Measurements from ENCODE around the gene PHYKPL.

PHYKPL gene

GRCh38 chr5:178213003-178213461, 19.6 kb downstream of the PHYKPL start:
- Mint-ChIP-seq H3K27ac (ENCODE audit: low read depth) (no peak overlapping the region), H3K4me3 (no peak overlapping the region), H3K27me3 (no peaks in the 10 kb centered on the region), H3K36me3 (ENCODE audit: insufficient read depth) (peaks cover 57% of the 10 kb centered on the region), H3K9me3 (no peaks in the 10 kb centered on the region), H3K4me1 (peaks cover 36% of the 10 kb centered on the region)
- ATAC-seq (replicated peaks; ENCODE audit: extremely low read depth, poor library complexity, severe bottlenecking) (no peak), DNase-seq (ENCODE audit: low spot score in 2 of 2) (no peak)

GRCh38 chr5:178212241-178213002, 20.2 kb downstream of the PHYKPL start:
- no peak for ATAC-seq (replicated peaks; ENCODE audit: extremely low read depth, poor library complexity, severe bottlenecking)

GRCh38 chr5:178211095-178212048, 21.2 kb downstream of the PHYKPL start:
- no peak overlapping the region for H3K4me3 Mint-ChIP-seq
- DNase-seq (ENCODE audit: low spot score in 2 of 2) = no peak
- H3K4me1 Mint-ChIP-seq = peaks cover 48% of the 10 kb centered on the region
- H3K27me3 Mint-ChIP-seq = no peaks in the 10 kb centered on the region
- no peak overlapping the region for H3K27ac Mint-ChIP-seq (ENCODE audit: low read depth)
- no peaks in the 10 kb centered on the region for H3K9me3 Mint-ChIP-seq
- ATAC-seq (replicated peaks; ENCODE audit: extremely low read depth, poor library complexity, severe bottlenecking) = no peak
- peaks cover 60% of the 10 kb centered on the region for H3K36me3 Mint-ChIP-seq (ENCODE audit: insufficient read depth)

More at GRCh38 chr5:178212241-178213002, 20.2 kb downstream of the PHYKPL start:
- no peak overlapping the region for H3K4me3 Mint-ChIP-seq
- H3K9me3 Mint-ChIP-seq = no peaks in the 10 kb centered on the region
- H3K4me1 Mint-ChIP-seq = peaks cover 41% of the 10 kb centered on the region
- DNase-seq (ENCODE audit: low spot score in 2 of 2) = no peak
- H3K36me3 Mint-ChIP-seq (ENCODE audit: insufficient read depth) = peaks cover 60% of the 10 kb centered on the region
- H3K27me3 Mint-ChIP-seq = no peaks in the 10 kb centered on the region
- H3K27ac Mint-ChIP-seq (ENCODE audit: low read depth) = no peak overlapping the region

- Mint-ChIP-seq H3K27me3 (no peaks in the 10 kb centered on the region), H3K9me3 (no peaks in the 10 kb centered on the region), H3K36me3 (ENCODE audit: insufficient read depth) (peaks cover 64% of the 10 kb centered on the region), H3K4me3 (no peak overlapping the region), H3K27ac (ENCODE audit: low read depth) (no peak overlapping the region), H3K4me1 (peaks cover 48% of the 10 kb centered on the region)
- ATAC-seq (replicated peaks; ENCODE audit: extremely low read depth, poor library complexity, severe bottlenecking) (no peak), DNase-seq (ENCODE audit: low spot score in 2 of 2) (no peak)
Measured at GRCh38 chr5:178210686-178211085, 21.9 kb downstream of the PHYKPL start.

GRCh38 chr5:178210073-178210535, 22.5 kb downstream of the PHYKPL start:
- Mint-ChIP-seq H3K9me3 (no peaks in the 10 kb centered on the region), H3K36me3 (ENCODE audit: insufficient read depth) (peaks cover 69% of the 10 kb centered on the region), H3K27ac (ENCODE audit: low read depth) (no peak overlapping the region), H3K4me1 (peaks cover 46% of the 10 kb centered on the region), H3K4me3 (peak overlapping the region; percentile 10), H3K27me3 (no peaks in the 10 kb centered on the region)
- ATAC-seq (replicated peaks; ENCODE audit: extremely low read depth, poor library complexity, severe bottlenecking) (no peak), DNase-seq (ENCODE audit: low spot score in 2 of 2) (no peak)

GRCh38 chr5:178209334-178210072, 23.1 kb downstream of the PHYKPL start:
- Mint-ChIP-seq H3K27me3 (no peaks in the 10 kb centered on the region), H3K4me1 (peaks cover 47% of the 10 kb centered on the region), H3K36me3 (ENCODE audit: insufficient read depth) (peaks cover 69% of the 10 kb centered on the region), H3K27ac (ENCODE audit: low read depth) (no peak overlapping the region), H3K9me3 (no peaks in the 10 kb centered on the region), H3K4me3 (no peak overlapping the region)
- ATAC-seq (replicated peaks; ENCODE audit: extremely low read depth, poor library complexity, severe bottlenecking) (no peak), DNase-seq (ENCODE audit: low spot score in 2 of 2) (no peak)

GRCh38 chr5:178208540-178209227, 23.9 kb downstream of the PHYKPL start:
- H3K4me3 Mint-ChIP-seq = no peak overlapping the region
- ATAC-seq (replicated peaks; ENCODE audit: extremely low read depth, poor library complexity, severe bottlenecking) (no peak), DNase-seq (ENCODE audit: low spot score in 2 of 2) (no peak)
- peaks cover 47% of the 10 kb centered on the region for H3K4me1 Mint-ChIP-seq
- H3K9me3 Mint-ChIP-seq = no peaks in the 10 kb centered on the region
- H3K27ac Mint-ChIP-seq (ENCODE audit: low read depth) = no peak overlapping the region
- H3K36me3 Mint-ChIP-seq (ENCODE audit: insufficient read depth) = peaks cover 75% of the 10 kb centered on the region
- no peaks in the 10 kb centered on the region for H3K27me3 Mint-ChIP-seq

GRCh38 chr5:178207917-178208280, 24.7 kb downstream of the PHYKPL start:
- H3K9me3 Mint-ChIP-seq = no peaks in the 10 kb centered on the region
- no peaks in the 10 kb centered on the region for H3K27me3 Mint-ChIP-seq
- peaks cover 41% of the 10 kb centered on the region for H3K4me1 Mint-ChIP-seq
- H3K36me3 Mint-ChIP-seq (ENCODE audit: insufficient read depth) = peaks cover 72% of the 10 kb centered on the region
- DNase-seq (ENCODE audit: low spot score in 2 of 2) (no peak), ATAC-seq (replicated peaks; ENCODE audit: extremely low read depth, poor library complexity, severe bottlenecking) (no peak)
- peak overlapping the region; percentile 76 for H3K27ac Mint-ChIP-seq (ENCODE audit: low read depth)
- no peak overlapping the region for H3K4me3 Mint-ChIP-seq

DNA sequence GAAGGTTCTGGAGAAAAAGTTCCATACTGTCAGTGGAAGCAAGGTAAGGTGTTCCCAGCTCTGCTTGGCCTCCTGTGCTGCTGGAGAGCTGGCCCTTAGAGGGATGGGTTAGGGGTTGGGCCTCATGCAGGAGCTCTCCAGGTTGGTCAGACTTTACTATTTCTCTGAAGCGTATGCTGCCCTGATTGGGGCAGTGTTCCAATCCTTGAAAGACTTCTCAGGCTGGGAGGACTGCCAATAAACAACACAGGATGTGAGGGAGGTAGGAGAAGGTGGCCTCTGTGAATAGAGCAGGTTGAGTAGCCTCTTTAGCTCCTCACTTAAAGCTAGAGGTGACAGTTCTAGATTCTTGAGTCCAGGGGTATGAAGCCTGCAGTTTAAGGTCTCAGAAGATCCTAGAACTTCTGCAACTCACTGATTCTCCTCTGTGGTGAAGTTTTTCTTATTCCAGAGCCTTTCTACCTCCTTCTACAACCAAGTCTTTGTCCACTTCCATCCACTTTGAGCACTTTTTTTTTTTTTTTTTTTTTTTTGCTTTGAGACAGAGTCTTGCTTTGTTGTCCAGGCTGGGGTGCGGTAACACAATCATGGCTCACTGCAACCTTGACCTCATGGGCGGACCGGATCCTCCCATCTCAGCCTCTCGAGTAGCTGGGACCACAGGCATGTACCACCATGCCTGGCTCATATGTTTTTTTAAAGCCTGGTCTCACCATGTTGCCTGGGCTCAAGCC, 25.3 kb downstream of the PHYKPL start:
- ATAC-seq (replicated peaks; ENCODE audit: extremely low read depth, poor library complexity, severe bottlenecking) = no peak
- peak overlapping the region; percentile 76 for H3K27ac Mint-ChIP-seq (ENCODE audit: low read depth)
- no peak for DNase-seq (ENCODE audit: low spot score in 2 of 2)
- H3K4me3 Mint-ChIP-seq = peak overlapping the region; percentile 32
- H3K36me3 Mint-ChIP-seq (ENCODE audit: insufficient read depth) = peaks cover 70% of the 10 kb centered on the region
- H3K27me3 Mint-ChIP-seq = no peaks in the 10 kb centered on the region
- H3K4me1 Mint-ChIP-seq = peaks cover 41% of the 10 kb centered on the region
- no peaks in the 10 kb centered on the region for H3K9me3 Mint-ChIP-seq

DNA sequence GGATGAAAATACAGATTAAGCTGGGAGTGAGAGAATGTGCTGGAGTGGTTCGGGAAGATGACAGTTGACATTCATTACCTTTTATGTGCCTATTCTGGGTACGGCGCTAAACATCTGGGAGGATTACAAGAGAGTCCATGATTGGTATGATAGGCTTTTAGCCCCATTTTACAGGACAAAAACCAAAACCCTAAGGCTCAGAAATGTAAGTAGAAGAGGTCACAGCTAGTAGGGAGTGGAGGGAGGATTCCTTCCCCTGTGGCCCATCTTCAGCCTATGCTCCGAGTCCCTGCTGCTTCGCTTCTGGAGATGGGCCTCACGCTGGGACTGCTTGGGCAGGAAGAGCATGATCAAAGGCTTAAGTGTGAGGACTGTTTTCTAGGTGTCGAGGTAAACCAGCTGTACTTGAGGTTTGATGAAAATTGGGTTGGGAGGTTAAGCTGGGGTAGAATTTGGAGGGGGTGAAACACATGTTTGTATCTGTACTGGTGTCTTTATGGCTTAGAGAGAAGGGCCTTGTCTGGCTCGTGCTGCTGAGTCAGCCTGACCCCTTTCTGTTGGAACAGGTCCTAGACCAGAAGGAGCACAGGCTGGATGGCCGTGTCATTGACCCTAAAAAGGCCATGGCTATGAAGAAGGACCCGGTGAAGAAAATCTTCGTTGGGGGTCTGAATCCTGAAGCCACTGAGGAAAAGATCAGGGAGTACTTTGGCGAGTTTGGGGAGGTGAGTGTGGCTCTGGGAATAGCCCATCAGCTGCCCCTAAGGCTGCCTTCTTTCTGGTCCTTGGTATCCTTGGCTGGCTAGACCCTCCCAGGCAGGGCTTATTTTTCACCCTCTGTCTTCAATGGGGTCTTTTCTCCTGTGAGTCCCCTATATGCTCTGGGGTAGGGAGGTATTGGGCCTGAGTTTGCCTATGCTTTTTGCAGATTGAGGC, 26.2 kb downstream of the PHYKPL start:
- DNase-seq (ENCODE audit: low spot score in 2 of 2) = no peak
- no peaks in the 10 kb centered on the region for H3K27me3 Mint-ChIP-seq
- H3K36me3 Mint-ChIP-seq (ENCODE audit: insufficient read depth) = peaks cover 61% of the 10 kb centered on the region
- H3K4me1 Mint-ChIP-seq = peaks cover 41% of the 10 kb centered on the region
- peak overlapping the region; percentile 98 for H3K4me3 Mint-ChIP-seq
- H3K9me3 Mint-ChIP-seq = no peaks in the 10 kb centered on the region
- ATAC-seq (replicated peaks; ENCODE audit: extremely low read depth, poor library complexity, severe bottlenecking) = no peak
- H3K27ac Mint-ChIP-seq (ENCODE audit: low read depth) = peak overlapping the region; percentile 54

DNA sequence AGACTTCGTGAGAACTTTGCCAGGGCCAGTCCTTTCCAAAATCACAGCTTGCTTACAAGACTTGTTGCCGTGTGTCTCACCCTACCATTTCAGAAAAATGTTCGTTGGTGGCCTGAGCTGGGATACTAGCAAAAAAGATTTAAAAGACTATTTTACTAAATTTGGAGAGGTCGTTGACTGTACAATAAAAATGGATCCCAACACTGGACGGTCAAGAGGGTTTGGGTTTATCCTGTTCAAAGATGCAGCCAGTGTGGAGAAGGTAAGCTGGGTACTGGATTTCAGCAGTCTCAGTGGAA, 26.9 kb downstream of the PHYKPL start:
- Mint-ChIP-seq H3K36me3 (ENCODE audit: insufficient read depth) (peaks cover 57% of the 10 kb centered on the region), H3K27me3 (no peaks in the 10 kb centered on the region), H3K4me3 (peak overlapping the region; percentile 98), H3K4me1 (peaks cover 41% of the 10 kb centered on the region), H3K27ac (ENCODE audit: low read depth) (peak overlapping the region; percentile 54), H3K9me3 (no peaks in the 10 kb centered on the region)
- DNase-seq (ENCODE audit: low spot score in 2 of 2) (no peak), ATAC-seq (replicated peaks; ENCODE audit: extremely low read depth, poor library complexity, severe bottlenecking) (no peak)
